ENCODE results near the gene PRKAG3.

DNA sequence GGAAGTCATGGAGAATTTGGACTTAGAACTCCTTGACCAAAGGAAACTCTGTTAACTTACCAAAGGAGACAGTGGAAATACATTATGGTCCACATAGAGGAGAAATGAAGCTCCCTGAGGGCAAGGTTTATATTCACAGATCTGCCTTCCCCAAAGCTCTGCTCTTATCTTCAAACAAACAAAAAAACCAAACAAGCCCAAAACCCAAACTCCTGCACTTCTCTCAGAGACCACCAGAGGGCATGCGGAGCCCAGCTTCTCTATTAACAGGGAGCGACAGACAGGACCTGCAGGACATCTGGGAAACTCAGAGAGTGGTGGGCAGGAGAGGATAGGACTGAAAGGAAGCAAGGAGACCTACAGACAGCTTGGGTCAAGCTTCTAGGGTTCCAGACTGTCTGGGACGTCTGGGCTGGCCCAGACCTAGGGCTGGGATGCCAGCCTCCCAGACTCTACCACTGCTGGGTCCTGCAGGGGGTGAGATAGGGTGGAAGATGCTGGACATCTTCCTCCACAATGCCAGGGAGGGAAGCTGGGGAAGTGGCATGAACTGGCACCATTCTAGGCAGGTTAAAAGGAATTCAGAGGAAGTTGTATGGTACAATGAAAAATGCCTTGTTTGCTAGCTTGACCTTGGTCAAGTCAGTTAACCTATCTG, 45.1 kb upstream of the PRKAG3 start:
- TF ChIP-seq SIN3A (IDR thresholded peaks at IDR 0.05; ENCODE audit: borderline replicate concordance, insufficient read depth, low read length) (no peak), POLR2AphosphoS5 (IDR thresholded peaks at IDR 0.05; ENCODE audit: low read depth, low read length) (no peak)
- TF ChIP-seq, protein P1, sequence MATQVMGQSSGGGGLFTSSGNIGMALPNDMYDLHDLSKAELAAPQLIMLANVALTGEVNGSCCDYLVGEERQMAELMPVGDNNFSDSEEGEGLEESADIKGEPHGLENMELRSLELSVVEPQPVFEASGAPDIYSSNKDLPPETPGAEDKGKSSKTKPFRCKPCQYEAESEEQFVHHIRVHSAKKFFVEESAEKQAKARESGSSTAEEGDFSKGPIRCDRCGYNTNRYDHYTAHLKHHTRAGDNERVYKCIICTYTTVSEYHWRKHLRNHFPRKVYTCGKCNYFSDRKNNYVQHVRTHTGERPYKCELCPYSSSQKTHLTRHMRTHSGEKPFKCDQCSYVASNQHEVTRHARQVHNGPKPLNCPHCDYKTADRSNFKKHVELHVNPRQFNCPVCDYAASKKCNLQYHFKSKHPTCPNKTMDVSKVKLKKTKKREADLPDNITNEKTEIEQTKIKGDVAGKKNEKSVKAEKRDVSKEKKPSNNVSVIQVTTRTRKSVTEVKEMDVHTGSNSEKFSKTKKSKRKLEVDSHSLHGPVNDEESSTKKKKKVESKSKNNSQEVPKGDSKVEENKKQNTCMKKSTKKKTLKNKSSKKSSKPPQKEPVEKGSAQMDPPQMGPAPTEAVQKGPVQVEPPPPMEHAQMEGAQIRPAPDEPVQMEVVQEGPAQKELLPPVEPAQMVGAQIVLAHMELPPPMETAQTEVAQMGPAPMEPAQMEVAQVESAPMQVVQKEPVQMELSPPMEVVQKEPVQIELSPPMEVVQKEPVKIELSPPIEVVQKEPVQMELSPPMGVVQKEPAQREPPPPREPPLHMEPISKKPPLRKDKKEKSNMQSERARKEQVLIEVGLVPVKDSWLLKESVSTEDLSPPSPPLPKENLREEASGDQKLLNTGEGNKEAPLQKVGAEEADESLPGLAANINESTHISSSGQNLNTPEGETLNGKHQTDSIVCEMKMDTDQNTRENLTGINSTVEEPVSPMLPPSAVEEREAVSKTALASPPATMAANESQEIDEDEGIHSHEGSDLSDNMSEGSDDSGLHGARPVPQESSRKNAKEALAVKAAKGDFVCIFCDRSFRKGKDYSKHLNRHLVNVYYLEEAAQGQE (IDR thresholded peaks at IDR 0.05; ENCODE audit: insufficient read depth in 1 of 2, low read depth in 2 of 2, low read length in 2 of 2) = no peak
